GM12892 (cell line): ENCODE measurements around the gene OCIAD2.

Experiments used
- POLR2A ChIP-seq: IDR thresholded peaks from 2 replicates; pipeline ENCODE4 v1.6.1; 2011; ENCODE audit warnings: low read depth, low read length, control low read depth
- POLR2AphosphoS5 ChIP-seq: IDR thresholded peaks from 2 replicates; pipeline ENCODE4 v1.6.1; 2011; ENCODE audit warnings: low read depth, low read length, control low read depth

DNA sequence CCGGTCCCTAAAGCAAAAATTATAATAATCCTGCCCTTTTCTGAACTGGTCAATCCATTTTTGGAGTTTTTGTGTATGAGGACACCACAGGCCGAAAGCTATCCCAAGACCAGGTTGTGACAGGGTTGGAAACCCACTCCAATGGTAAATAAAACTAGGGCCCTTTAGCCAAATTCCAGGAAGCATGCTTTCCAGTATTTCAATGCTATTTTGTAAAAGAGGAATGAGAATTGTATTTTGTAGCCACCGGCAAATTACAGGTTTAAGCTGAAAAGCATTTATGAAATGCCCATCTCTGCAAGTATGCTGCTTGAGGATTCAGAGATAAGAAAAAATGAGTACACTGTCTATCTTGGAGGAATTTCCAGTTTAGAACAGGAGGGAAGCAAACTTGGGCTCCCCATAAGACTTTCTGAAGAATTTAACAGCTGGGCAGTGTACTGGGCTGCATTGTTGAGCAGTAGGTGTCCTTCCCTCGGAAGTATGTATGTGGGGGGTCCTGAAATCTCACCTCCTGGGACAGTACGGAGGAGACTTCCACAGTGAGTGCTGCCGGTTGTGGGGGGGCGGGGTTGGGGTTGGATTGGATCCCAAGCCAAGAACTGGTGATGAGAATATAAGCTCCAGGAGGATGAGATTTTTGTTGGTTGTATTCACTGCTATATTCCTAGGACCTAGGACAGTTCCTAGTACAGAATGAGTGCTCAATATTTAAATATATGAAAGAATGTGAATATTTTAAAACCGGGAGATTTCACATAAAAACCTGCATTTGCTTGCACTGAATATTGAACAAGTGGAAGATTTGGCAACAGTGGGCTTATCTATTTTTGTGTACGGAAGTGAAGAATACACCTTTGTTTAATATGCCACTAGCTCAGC is 26.8 kb downstream of the OCIAD2 start:
- TF ChIP-seq POLR2A, result no peak
- no peak for TF ChIP-seq POLR2AphosphoS5
